Body of pancreas (tissue), 4 donors: ENCODE data around the gene ADH7.

Experiments
- CTCF ChIP-seq, 7 experiments: fragments of 450-650 bp in 4 of 7; fragments of 200-600 bp in 3 of 7; sonication (generic) in 3 of 7; IDR thresholded peaks; one replicate each; pipeline ENCODE4 v1.5.1; 2016 to 2019; ENCODE audit warnings: antibody characterized with exemption in 7 of 7
- POLR2A ChIP-seq, 3 donors: fragments of 450-650 bp; IDR thresholded peaks; one replicate each; pipeline ENCODE4 v1.6.1; 2016; ENCODE audit warnings: antibody characterized with exemption in 3 of 3, mild to moderate bottlenecking in 2 of 3

GRCh38 chr4:99395595-99396364 lies 39.4 kb downstream of the ADH7 start:
- TF ChIP-seq POLR2A (IDR thresholded peaks at IDR 0.05) (no peak), CTCF (IDR thresholded peaks at IDR 0.05) (no peak)
